NCI-H2107 treated with DMSO at 0.1 percent for 48 hours (cell line): ENCODE measurements around the gene RPTN.

Experiments
- DNase-seq: peaks from one replicate; lab custom pipeline; 2025; ENCODE audit not compliant: unreplicated experiment; lab: John Stamatoyannopoulos, UW

The RPTN gene, protein sequence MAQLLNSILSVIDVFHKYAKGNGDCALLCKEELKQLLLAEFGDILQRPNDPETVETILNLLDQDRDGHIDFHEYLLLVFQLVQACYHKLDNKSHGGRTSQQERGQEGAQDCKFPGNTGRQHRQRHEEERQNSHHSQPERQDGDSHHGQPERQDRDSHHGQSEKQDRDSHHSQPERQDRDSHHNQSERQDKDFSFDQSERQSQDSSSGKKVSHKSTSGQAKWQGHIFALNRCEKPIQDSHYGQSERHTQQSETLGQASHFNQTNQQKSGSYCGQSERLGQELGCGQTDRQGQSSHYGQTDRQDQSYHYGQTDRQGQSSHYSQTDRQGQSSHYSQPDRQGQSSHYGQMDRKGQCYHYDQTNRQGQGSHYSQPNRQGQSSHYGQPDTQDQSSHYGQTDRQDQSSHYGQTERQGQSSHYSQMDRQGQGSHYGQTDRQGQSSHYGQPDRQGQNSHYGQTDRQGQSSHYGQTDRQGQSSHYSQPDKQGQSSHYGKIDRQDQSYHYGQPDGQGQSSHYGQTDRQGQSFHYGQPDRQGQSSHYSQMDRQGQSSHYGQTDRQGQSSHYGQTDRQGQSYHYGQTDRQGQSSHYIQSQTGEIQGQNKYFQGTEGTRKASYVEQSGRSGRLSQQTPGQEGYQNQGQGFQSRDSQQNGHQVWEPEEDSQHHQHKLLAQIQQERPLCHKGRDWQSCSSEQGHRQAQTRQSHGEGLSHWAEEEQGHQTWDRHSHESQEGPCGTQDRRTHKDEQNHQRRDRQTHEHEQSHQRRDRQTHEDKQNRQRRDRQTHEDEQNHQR

DNA sequence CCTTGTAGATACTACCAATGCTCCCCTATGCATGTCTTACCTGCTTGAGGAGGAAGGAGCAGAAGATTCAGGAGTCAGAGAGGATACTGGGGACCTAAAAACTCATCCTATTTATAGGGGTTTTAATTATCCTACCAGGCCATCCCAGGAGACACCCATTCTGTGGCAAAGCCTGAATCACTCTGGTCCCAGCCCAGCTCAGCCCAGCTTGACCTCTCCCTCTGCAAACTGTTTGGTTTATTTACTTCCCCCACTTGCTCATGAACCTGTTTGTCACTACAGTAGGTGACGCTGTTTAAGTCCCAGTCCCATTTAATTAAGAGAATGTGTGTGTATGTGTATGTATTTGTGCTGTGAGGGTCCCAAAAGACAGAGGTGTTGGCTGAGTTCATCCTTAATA, at the start of gene RPTN:
Gene RPTN, minus strand, starts transcription at position 85 of the 400 bp plus-strand sequence. CDS start 1,339 bp downstream, outside the sequence.
- DNase-seq, result no peak

DNA sequence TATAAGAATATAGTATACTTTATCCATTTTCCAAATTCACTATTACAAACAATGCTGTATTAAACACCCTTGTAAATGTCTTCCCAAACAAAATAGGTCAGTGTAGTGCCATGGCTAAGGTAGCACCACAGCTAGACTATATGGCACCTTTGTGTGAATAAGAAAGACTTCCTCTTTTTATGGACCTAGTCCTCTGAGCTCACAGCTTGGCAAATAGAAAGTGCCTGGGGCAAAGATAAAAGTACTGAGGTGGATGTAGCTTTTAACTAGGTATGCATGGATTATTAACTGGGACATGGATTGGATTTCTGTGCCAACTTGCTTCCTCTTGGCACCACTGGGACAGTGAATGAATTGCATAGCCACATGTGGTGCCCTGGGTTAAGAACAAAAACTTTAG, 40.0 kb upstream of the RPTN start:
- no peak for DNase-seq

- DNase-seq, result no peak
Measured at GRCh38 chr1:152197361-152197941, 38.4 kb upstream of the RPTN start.

- DNase-seq, result no peak
Measured at GRCh38 chr1:152191711-152192110, 32.7 kb upstream of the RPTN start.

DNA sequence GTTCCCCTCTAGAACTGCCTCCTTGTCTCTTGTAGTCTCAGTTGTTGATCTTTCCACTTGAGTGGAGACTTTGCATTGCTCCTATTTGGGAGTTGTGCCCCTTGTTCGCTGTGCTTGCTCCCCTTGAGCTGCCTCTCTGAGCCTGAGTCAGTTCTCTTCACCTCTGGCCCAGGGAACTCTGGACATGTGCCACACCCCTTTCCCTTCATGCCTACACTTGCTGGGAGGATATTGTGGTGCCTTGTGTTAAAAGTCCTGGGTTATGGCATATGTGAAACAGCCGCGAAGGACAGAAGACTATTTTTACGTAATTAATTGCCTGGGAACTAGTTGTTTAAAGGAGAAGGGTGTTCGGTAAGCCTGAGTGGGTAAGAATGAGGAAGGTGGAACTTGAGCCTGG, 32.2 kb upstream of the RPTN start:
- DNase-seq, result no peak

DNA sequence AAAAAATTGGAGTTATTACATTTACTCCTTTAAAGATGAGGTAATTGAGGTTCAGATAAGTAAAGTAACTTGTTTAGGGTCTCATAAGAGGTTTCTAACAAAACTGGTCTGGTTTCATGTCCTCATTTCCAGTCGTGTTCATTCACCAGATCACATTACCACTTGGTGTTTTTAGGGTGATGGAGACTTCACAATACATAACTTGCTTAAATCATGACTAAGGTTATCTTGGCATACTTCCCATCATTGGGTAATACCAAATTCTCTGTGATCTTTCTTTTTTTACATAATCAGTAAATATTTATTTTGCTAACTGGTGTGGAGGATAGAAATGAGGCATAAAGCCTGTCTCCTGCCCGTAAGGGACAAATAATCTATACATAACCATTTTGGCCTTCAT, 31.6 kb upstream of the RPTN start:
- DNase-seq, result no peak

DNA sequence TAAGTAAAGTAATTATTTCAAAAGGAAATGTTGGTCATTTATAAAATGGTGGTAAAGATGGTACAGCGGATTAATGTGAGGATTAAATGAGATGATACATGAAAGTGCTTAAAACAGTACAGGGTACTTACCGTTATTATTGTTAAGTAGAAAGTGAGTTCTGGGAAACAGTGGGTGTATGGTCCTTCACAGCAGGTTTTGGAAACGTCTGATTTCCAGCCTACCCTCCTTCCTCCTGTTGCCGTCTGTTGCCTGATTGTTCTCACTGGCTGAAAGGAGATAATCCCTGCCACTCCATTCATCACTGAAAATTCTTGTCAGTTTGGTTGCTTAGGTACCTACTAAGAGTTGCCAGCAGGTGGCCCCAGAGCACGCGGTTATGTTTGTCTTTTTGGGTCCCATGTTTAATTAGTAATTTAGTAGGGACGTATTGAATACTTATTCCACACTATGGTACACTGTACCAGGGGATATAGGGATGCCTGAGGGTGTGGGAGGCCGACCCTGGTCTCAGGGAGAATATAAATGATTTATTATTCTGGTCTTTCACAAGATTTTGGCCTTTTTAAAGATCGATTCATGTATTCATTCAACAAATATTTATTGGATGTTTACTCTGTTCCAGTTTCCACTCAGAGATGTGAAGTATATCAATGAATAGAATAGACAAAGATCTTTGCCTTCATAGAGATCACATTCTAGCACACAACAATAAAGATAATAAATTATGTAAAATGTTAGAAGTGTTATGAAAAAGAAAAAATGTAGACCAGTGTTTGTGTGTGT, 30.8 kb upstream of the RPTN start:
- no peak for DNase-seq

GRCh38 chr1:152188673-152189591, 29.9 kb upstream of the RPTN start:
- no peak for DNase-seq

- DNase-seq, result no peak
Measured at GRCh38 chr1:152186556-152187285, 27.7 kb upstream of the RPTN start.

- peak; percentile 41 for DNase-seq
Measured at GRCh38 chr1:152185544-152186391, 26.7 kb upstream of the RPTN start.

GRCh38 chr1:152182944-152183361, 23.9 kb upstream of the RPTN start:
- no peak for DNase-seq

DNA sequence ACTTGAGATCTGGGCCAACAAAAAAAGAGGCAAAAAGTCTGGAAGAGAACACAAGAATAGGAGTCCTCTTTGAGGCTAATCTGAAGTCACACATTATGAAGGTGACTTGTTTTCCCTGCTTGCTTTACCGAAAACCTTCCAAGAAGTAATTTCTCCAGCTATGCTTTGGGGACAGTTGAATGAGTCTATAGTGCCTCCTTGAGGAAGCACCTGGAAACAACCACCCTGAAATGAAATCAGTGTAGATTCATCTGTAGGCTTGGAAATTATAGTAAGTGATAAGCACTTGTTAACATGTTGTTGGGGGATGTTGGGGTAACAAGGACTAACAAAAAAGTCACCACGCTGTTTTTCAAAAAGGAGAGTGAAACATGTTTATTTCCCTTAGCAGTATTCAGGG, 23.4 kb upstream of the RPTN start:
- no peak for DNase-seq

- no peak for DNase-seq
Measured at GRCh38 chr1:152179566-152179965, 20.5 kb upstream of the RPTN start.

DNA sequence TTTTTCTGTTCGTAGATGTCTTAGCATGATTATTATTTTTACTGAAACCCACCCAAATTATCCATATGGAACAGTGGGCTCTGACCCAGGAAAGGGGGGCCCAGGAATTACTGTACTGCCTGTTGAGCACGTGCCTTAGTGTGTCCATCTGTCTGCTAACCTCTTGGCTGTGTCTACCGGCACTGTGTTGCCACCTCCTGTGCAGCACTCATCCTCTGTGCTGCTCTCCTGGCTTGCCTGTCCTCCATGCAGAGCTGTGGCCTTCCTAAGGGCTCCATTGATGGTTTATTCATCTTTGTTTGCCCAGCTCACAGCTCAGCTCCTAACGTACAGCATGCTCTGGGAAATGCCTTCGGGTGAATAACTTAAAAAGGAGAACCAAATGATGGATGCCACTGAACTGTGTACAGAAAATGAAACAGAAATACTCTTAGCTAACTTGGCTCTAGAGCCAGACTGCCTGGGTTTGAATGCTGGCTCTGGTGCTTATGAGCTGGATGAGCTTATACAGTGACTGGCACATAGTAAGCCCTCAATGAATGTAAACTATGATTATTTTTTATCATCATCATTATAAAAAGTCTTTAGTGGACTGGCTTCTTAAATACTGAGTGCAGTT, 11.4 kb upstream of the RPTN start:
- no peak for DNase-seq

DNA sequence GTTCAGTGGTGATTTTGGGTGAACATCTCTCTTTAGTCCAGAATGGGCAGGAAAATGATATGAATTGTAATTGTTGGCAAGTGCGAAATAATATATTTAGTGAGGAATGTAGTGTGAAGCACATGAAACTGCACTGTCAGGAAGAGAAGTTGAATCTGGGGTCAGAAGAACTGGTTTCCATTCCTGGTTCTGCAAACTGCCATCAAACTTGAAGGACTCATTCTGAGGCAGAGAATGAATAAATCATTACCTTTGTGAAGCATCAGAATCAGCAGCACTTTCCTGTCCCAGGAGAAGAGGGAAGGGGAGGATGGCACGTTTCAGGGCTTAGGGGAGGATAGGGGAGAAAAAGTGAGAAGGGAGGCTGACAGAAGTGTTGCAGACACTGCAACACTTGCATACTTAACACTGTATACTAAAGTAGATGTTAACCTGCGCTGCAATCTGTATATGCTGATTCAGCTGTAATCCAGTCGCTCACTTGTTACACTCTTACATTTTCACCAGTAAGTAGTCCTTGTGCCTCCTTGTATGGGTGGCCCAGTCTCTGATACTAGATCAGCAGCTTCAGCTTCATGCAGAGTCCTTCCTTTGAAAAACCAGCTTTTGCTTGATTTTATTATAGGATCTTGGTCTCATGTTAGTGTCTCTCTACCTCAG, 10.5 kb upstream of the RPTN start:
- DNase-seq, result no peak

DNA sequence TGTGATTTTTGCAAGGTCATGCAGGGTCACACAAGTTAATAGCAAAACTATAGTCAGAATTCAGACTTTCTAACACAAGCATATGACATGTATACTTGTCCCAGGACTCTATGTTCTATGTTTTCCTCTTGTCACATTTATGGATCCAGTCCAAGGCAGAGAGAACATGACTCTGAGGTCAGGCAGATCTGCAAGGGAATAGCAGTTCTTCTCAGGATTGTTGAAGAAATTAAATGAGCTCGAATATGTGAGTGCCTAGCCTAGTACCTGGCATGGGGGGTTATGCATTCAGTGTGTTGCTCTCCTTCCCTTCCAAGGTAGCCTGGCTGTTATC, 9.5 kb upstream of the RPTN start:
- no peak for DNase-seq

- no peak for DNase-seq
Measured at GRCh38 chr1:152167835-152168534, 9.0 kb upstream of the RPTN start.
